ENCODE results near the gene MAD2L1BP. TPM values are rescaled to one million over a fixed set of nuclear protein-coding genes. Genes with fewer than 3 reads are reported as not detected.

MAD2L1BP gene
- total and polyA plus RNA-seq, 2 of the 4 experiments (the other 2 are of a cell fraction): 28.1 to 50.2 TPM

- peaks cover 22% of the 10 kb centered on the region in 2 experiments for H3K79me1 ChIP-seq (ENCODE audit: low read depth in 1 of 2, low read length in 2 of 2)
- no peak overlapping the region for H3K9ac ChIP-seq (ENCODE audit: low read depth, low read length)
- no peak overlapping the region for H4K91ac ChIP-seq (ENCODE audit: insufficient read depth, low read depth, low read length)
- H3K9me3 ChIP-seq (ENCODE audit: control insufficient read depth, insufficient read depth, low read length): no peaks in the 10 kb centered on the region
- WGBS, 2 experiments (ENCODE audit: extremely low coverage in 2 of 2, insufficient read length in 1 of 2): no CpG with 5 or more reads among the region's 1 CpG
- TF ChIP-seq CEBPB (IDR thresholded peaks at IDR 0.05; ENCODE audit: low read depth, low read length): peak; percentile 47
- TF ChIP-seq MXI1 (IDR thresholded peaks at IDR 0.05; ENCODE audit: borderline replicate concordance, low read depth, low read length): no peak
- TF ChIP-seq RCOR1 (IDR thresholded peaks at IDR 0.05; ENCODE audit: insufficient replicate concordance, low read length): no peak
- no peak for TF ChIP-seq RAD21 (IDR thresholded peaks at IDR 0.05; ENCODE audit: low read length)
- H2AK9ac ChIP-seq (replicated peaks; ENCODE audit: low read depth, low read length, poor library complexity): no peak overlapping the region
- in situ Hi-C loops (cut with MboI; ENCODE audit: low sequenced_read_pairs) (no loop called here), dilution Hi-C loops (cut with HindIII; ENCODE audit: low sequenced_read_pairs, unreplicated experiment) (no loop called here), intact Hi-C loops (cut with micrococcal nuclease) (no loop called here)
- H2AFZ ChIP-seq (replicated peaks; ENCODE audit: low read length, poor library complexity): no peak overlapping the region
- ChIA-PET POLR2A (ENCODE audit: unreplicated experiment) (interaction anchor here (0.6 to 0.9 kb wide), 2 partner anchors 18 to 810 kb away, joined by 3 read pairs; partner anchors contain the start of gene XPO5), CTCF (interaction anchor here (0.6 kb wide), 1 partner anchor 8 kb away, joined by 3 read pairs; no protein-coding TSS in a partner anchor)
- no peaks in the 10 kb centered on the region for H3K27me3 ChIP-seq (ENCODE audit: control insufficient read depth, insufficient read depth, low read length)
- no peak overlapping the region for H3K4ac ChIP-seq (ENCODE audit: low read depth, low read length)
- H2BK20ac ChIP-seq (ENCODE audit: low read depth, low read length): no peak overlapping the region
- no peaks in the 10 kb centered on the region for H3K9me1 ChIP-seq (ENCODE audit: insufficient read depth, low read length)
- no peak overlapping the region for H2AK5ac ChIP-seq (ENCODE audit: low read depth, low read length)
- H3K4me1 ChIP-seq (ENCODE audit: control insufficient read depth, insufficient read depth, low read length): no peaks in the 10 kb centered on the region
- no peak overlapping the region for H4K8ac ChIP-seq (ENCODE audit: low read depth in 2 of 2, low read length in 2 of 2)
- no peak overlapping the region for H3K4me3 ChIP-seq (ENCODE audit: insufficient read depth, low read depth, low read length)
- H3K23ac ChIP-seq (ENCODE audit: low read depth, low read length): no peak overlapping the region
- peaks cover 17% of the 10 kb centered on the region for H3K36me3 ChIP-seq (ENCODE audit: control insufficient read depth, insufficient read depth, low read length)
- H4K20me1 ChIP-seq (ENCODE audit: insufficient read depth, low read length): no peaks in the 10 kb centered on the region
- no peak overlapping the region for H3K27ac ChIP-seq (ENCODE audit: insufficient read depth, low read length)
- DNase-seq (no peak), ATAC-seq (ENCODE audit: low read depth) (no peak)
- H3K4me2 ChIP-seq (ENCODE audit: low read depth, low read length): no peak overlapping the region
- H3K18ac ChIP-seq (ENCODE audit: low read depth, low read length): no peak overlapping the region
- H2BK5ac ChIP-seq (ENCODE audit: low read depth, low read length, poor library complexity, severe bottlenecking): no peak overlapping the region
- H2BK120ac ChIP-seq (ENCODE audit: low read depth, low read length): no peak overlapping the region
- no peak overlapping the region for H3K14ac ChIP-seq (replicated peaks; ENCODE audit: low read depth, low read length)
- H3K56ac ChIP-seq (ENCODE audit: extremely low read depth, insufficient read depth, low read length): no peak overlapping the region
- H4K5ac ChIP-seq (ENCODE audit: low read depth, low read length): no peak overlapping the region
- H2BK15ac ChIP-seq (ENCODE audit: low read depth, low read length): no peak overlapping the region
- BruUV-seq (replicated peaks): no TSS peak
Observed at GRCh38 chr6:43593938-43594337, 41.7 kb upstream of the MAD2L1BP start.

Measured in IMR-90 (cell line).